ENCODE data around the gene SLIT1.

- TF ChIP-seq GABPA (IDR thresholded peaks at IDR 0.05; ENCODE audit: borderline replicate concordance, insufficient read depth, low read length) (no peak), RXRA (IDR thresholded peaks at IDR 0.05; ENCODE audit: insufficient read depth, low read depth, low read length) (no peak), RNF2 (IDR thresholded peaks at IDR 0.05; ENCODE audit: borderline replicate concordance, low read depth, low read length, missing control alignments, poor library complexity, severe bottlenecking) (no peak), YY1 (IDR thresholded peaks at IDR 0.05; ENCODE audit: low read depth, low read length) (no peak), BRCA1 (IDR thresholded peaks at IDR 0.05; ENCODE audit: low read depth, low read length) (no peak), CTCF (IDR thresholded peaks at IDR 0.05; ENCODE audit: control extremely low read depth in 1 of 3, insufficient read depth in 1 of 3, low read depth in 1 of 3, low read length in 3 of 3) (no peak), ATF2 (IDR thresholded peaks at IDR 0.05; ENCODE audit: low read length) (no peak)
These were observed 44.4 kb upstream of the SLIT1 start for GRCh38 chr10:97230146-97230545.

All from H1 (cell line).